OCI-LY3 (cell line): ENCODE data around the gene NLRX1.

Source experiments
- CTCF ChIP-seq: fragments of 200-600, 300-600 bp; sonication (generic); IDR thresholded peaks from 2 replicates; pipeline ENCODE4 v1.5.1; 2014; ENCODE audit warnings: antibody characterized with exemption, low read length, low read depth
- EZH2phosphoT487 ChIP-seq: fragments of 200-600 bp; shearing (Covaris generic); IDR thresholded peaks from 2 replicates; pipeline ENCODE4 v1.6.1; 2018; ENCODE audit warnings: antibody characterized with exemption, mixed run types, low read depth

- TF ChIP-seq CTCF (no peak), EZH2phosphoT487 (no peak)
These were observed 2.0 kb upstream of the NLRX1 start for GRCh38 chr11:119166368-119167076.
